Measurements from ENCODE around the gene MCUB.

The MCUB gene

DNA sequence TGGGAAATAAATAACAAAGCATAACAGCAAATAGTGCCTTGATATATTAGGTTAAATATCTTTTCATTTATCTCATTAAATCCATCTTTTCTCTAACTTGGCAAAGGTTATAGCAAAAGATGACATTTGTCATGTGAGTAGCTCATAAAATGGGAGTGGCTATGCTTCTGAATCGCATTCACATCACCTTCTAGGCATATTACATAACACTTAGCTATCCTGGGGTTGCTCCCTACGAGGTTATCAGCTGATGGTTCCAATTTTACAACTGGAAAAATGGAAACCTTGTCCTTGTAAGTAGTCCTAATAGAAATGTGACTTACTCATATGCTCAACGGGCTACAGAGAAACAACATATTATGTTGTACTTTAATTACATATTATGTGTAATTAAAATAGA, 153.5 kb downstream of the MCUB start:
- Histone ChIP-seq H3K36me3 (ENCODE audit: insufficient read depth, low read length) (peaks cover 28% of the 10 kb centered on the region; the same call in 1 of the 2 replicates), H2AFZ (ENCODE audit: low read length) (no peak overlapping the region), H3K9me3 (ENCODE audit: insufficient read depth, low read depth, low read length) (no peaks in the 10 kb centered on the region), H3F3A (ENCODE audit: low read depth) (no peaks in the 10 kb centered on the region), H3K27me3 (ENCODE audit: insufficient read depth, low read length, poor library complexity, severe bottlenecking) (no peaks in the 10 kb centered on the region), H3K4me1 (ENCODE audit: insufficient read depth, low read length, poor library complexity, severe bottlenecking) (no peaks in the 10 kb centered on the region), H4K20me1 (ENCODE audit: insufficient read depth, low read length, poor library complexity, severe bottlenecking) (no peaks in the 10 kb centered on the region), H3K9ac (ENCODE audit: low read depth, low read length, poor library complexity, severe bottlenecking) (no peak overlapping the region), H3K79me2 (ENCODE audit: insufficient read depth, low read length) (no peaks in the 10 kb centered on the region), H3K4me3 (ENCODE audit: low read length, poor library complexity, severe bottlenecking) (no peak overlapping the region), H3K9me2 (replicated peaks; ENCODE audit: low read depth, low read length) (no peaks in the 10 kb centered on the region), H3K4me2 (ENCODE audit: low read depth, low read length, poor library complexity, severe bottlenecking) (no peak overlapping the region)
- TF ChIP-seq, protein P1, sequence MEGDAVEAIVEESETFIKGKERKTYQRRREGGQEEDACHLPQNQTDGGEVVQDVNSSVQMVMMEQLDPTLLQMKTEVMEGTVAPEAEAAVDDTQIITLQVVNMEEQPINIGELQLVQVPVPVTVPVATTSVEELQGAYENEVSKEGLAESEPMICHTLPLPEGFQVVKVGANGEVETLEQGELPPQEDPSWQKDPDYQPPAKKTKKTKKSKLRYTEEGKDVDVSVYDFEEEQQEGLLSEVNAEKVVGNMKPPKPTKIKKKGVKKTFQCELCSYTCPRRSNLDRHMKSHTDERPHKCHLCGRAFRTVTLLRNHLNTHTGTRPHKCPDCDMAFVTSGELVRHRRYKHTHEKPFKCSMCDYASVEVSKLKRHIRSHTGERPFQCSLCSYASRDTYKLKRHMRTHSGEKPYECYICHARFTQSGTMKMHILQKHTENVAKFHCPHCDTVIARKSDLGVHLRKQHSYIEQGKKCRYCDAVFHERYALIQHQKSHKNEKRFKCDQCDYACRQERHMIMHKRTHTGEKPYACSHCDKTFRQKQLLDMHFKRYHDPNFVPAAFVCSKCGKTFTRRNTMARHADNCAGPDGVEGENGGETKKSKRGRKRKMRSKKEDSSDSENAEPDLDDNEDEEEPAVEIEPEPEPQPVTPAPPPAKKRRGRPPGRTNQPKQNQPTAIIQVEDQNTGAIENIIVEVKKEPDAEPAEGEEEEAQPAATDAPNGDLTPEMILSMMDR (conservative IDR thresholded peaks at IDR 0.05; ENCODE audit: low read length), result no peak
- no peak for TF ChIP-seq EZH2phosphoT487 (IDR thresholded peaks at IDR 0.05; ENCODE audit: borderline replicate concordance)

DNA sequence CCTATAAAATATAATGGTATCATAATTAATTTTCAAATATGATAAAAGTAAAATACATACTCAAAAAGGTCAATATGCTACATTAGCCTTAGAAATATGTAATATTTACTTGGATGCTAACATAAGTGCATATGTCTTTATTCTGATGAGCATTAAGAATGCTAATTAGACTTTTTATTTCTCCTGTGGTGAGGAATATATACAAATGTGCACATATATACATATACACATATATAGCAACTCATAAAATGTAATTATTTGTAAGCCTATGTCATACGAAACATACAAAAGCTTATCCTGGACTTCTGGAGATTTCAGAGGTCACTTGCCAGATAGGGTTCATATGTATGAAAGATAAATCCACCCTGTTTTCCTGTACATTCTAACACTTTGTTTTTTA, 158.7 kb downstream of the MCUB start:
- Histone ChIP-seq H4K20me1 (ENCODE audit: insufficient read depth, low read length, poor library complexity, severe bottlenecking) (no peaks in the 10 kb centered on the region), H3K9me3 (ENCODE audit: insufficient read depth, low read depth, low read length) (no peaks in the 10 kb centered on the region), H3K4me1 (ENCODE audit: insufficient read depth, low read length, poor library complexity, severe bottlenecking) (no peaks in the 10 kb centered on the region), H3K4me3 (ENCODE audit: low read length, poor library complexity, severe bottlenecking) (no peak overlapping the region), H3K9me2 (replicated peaks; ENCODE audit: low read depth, low read length) (no peaks in the 10 kb centered on the region), H3K79me2 (ENCODE audit: insufficient read depth, low read length) (no peaks in the 10 kb centered on the region), H3F3A (ENCODE audit: low read depth) (no peaks in the 10 kb centered on the region), H3K9ac (ENCODE audit: low read depth, low read length, poor library complexity, severe bottlenecking) (no peak overlapping the region), H3K27me3 (ENCODE audit: insufficient read depth, low read length, poor library complexity, severe bottlenecking) (no peaks in the 10 kb centered on the region), H3K36me3 (ENCODE audit: insufficient read depth, low read length) (peaks cover 24% of the 10 kb centered on the region; the same call in 1 of the 2 replicates), H3K4me2 (ENCODE audit: low read depth, low read length, poor library complexity, severe bottlenecking) (no peak overlapping the region), H2AFZ (ENCODE audit: low read length) (no peak overlapping the region)
- no peak for TF ChIP-seq EZH2phosphoT487 (IDR thresholded peaks at IDR 0.05; ENCODE audit: borderline replicate concordance)
- TF ChIP-seq, protein P1 (conservative IDR thresholded peaks at IDR 0.05; ENCODE audit: low read length), result no peak

DNA sequence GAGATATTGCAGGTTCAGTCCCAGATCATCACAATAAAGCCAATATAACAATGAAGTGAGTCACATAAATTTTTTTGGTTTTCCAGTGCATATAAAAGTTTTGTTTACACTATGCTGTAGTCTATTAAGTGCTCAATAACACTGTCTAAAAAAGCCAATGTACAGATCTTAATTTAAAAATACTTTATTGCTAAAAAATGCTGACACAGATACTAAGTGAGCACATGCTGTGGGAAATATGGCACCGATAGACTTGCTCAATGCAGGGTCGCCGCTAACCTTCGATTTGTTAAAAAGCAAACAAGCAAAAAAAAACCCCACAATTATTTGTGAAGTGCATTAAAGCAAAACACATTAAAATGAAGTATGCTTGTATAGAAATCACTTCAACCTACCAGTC, 159.6 kb downstream of the MCUB start:
- Histone ChIP-seq H3F3A (ENCODE audit: low read depth) (no peaks in the 10 kb centered on the region), H4K20me1 (ENCODE audit: insufficient read depth, low read length, poor library complexity, severe bottlenecking) (no peaks in the 10 kb centered on the region), H3K9me3 (ENCODE audit: insufficient read depth, low read depth, low read length) (no peaks in the 10 kb centered on the region), H3K79me2 (ENCODE audit: insufficient read depth, low read length) (no peaks in the 10 kb centered on the region), H3K9ac (ENCODE audit: low read depth, low read length, poor library complexity, severe bottlenecking) (no peak overlapping the region), H3K36me3 (ENCODE audit: insufficient read depth, low read length) (peaks cover 20% of the 10 kb centered on the region; the same call in 1 of the 2 replicates), H3K4me1 (ENCODE audit: insufficient read depth, low read length, poor library complexity, severe bottlenecking) (peaks cover under 1% of the 10 kb centered on the region), H3K27me3 (ENCODE audit: insufficient read depth, low read length, poor library complexity, severe bottlenecking) (no peaks in the 10 kb centered on the region), H3K4me3 (ENCODE audit: low read length, poor library complexity, severe bottlenecking) (no peak overlapping the region), H2AFZ (ENCODE audit: low read length) (no peak overlapping the region), H3K9me2 (replicated peaks; ENCODE audit: low read depth, low read length) (no peaks in the 10 kb centered on the region), H3K4me2 (ENCODE audit: low read depth, low read length, poor library complexity, severe bottlenecking) (no peak overlapping the region)
- TF ChIP-seq, protein P1 (conservative IDR thresholded peaks at IDR 0.05; ENCODE audit: low read length), result no peak
- no peak for TF ChIP-seq EZH2phosphoT487 (IDR thresholded peaks at IDR 0.05; ENCODE audit: borderline replicate concordance)

Measured in Loucy (cell line).